Measurements from ENCODE around the gene ETV3L. TPM values are rescaled to one million over a fixed set of nuclear protein-coding genes. Genes with fewer than 3 reads are reported as not detected.

ETV3L gene
- total RNA-seq, 2 donors from 2014 or later, result 0.26 TPM; not detected in 1

- Histone ChIP-seq H3K4me1 (ENCODE audit: control insufficient read depth, insufficient read depth, low read length) (peaks cover 36% of the 10 kb centered on the region), H3K9ac (ENCODE audit: extremely low read depth, low read length, poor library complexity, severe bottlenecking) (no peak overlapping the region), H3K36me3 (ENCODE audit: control insufficient read depth, insufficient read depth, low read length) (peaks cover 51% of the 10 kb centered on the region), H3K4me3 (ENCODE audit: low read length) (peak overlapping the region; percentile 97), H3K27ac (ENCODE audit: low read depth, low read length) (no peak overlapping the region), H3K27me3 (ENCODE audit: control insufficient read depth, insufficient read depth, low read length, poor library complexity, severe bottlenecking) (no peaks in the 10 kb centered on the region), H3K9me3 (ENCODE audit: control insufficient read depth, low read length) (no peaks in the 10 kb centered on the region)
- Mint-ChIP-seq H3K27me3 (ENCODE audit: insufficient read depth) (no peaks in the 10 kb centered on the region), H3K36me3 (ENCODE audit: low read depth) (peaks cover 40% of the 10 kb centered on the region), H3K27ac (peak overlapping the region; percentile 6), H3K4me1 (peaks cover 76% of the 10 kb centered on the region), H3K4me3 (peak overlapping the region; percentile 15), H3K9me3 (no peaks in the 10 kb centered on the region)
- WGBS, 2 experiments (ENCODE audit: insufficient coverage in 1 of 2, insufficient read length in 1 of 2), result 80 to 90% methylated on average over 1 of the region's 1 CpG
- no peak for TF ChIP-seq CTCF (conservative IDR thresholded peaks at IDR 0.05)
- DNase-seq, result no peak
Observed at GRCh38 chr1:157135646-157136045, 36.0 kb upstream of the ETV3L start.

GRCh38 chr1:157135070-157135469 is 35.5 kb upstream of the ETV3L start:
- H3K4me3 ChIP-seq (ENCODE audit: low read length), result peak overlapping the region; percentile 15
- Mint-ChIP-seq H3K4me3 (no peak overlapping the region), H3K36me3 (ENCODE audit: low read depth) (peaks cover 46% of the 10 kb centered on the region), H3K9me3 (no peaks in the 10 kb centered on the region), H3K27me3 (ENCODE audit: insufficient read depth) (no peaks in the 10 kb centered on the region), H3K4me1 (peaks cover 71% of the 10 kb centered on the region), H3K27ac (peak overlapping the region; percentile 6)
- H3K36me3 ChIP-seq (ENCODE audit: control insufficient read depth, insufficient read depth, low read length), result peaks cover 56% of the 10 kb centered on the region
- no peaks in the 10 kb centered on the region for H3K27me3 ChIP-seq (ENCODE audit: control insufficient read depth, insufficient read depth, low read length, poor library complexity, severe bottlenecking)
- H3K9me3 ChIP-seq (ENCODE audit: control insufficient read depth, low read length), result no peaks in the 10 kb centered on the region
- DNase-seq, result no peak
- H3K4me1 ChIP-seq (ENCODE audit: control insufficient read depth, insufficient read depth, low read length), result peaks cover 39% of the 10 kb centered on the region
- H3K9ac ChIP-seq (ENCODE audit: extremely low read depth, low read length, poor library complexity, severe bottlenecking), result no peak overlapping the region
- TF ChIP-seq CTCF (conservative IDR thresholded peaks at IDR 0.05), result no peak
- WGBS, 2 experiments (ENCODE audit: insufficient coverage in 1 of 2, insufficient read length in 1 of 2), result 96 to 100% methylated on average over 1 to 2 of the region's 2 CpGs
- H3K27ac ChIP-seq (ENCODE audit: low read depth, low read length), result no peak overlapping the region

- DNase-seq, result no peak
- no peak for TF ChIP-seq CTCF (conservative IDR thresholded peaks at IDR 0.05)
- H3K4me3 Mint-ChIP-seq, result no peak overlapping the region
- peaks cover 62% of the 10 kb centered on the region for H3K36me3 ChIP-seq (ENCODE audit: control insufficient read depth, insufficient read depth, low read length)
- H3K27me3 Mint-ChIP-seq (ENCODE audit: insufficient read depth), result no peaks in the 10 kb centered on the region
- H3K27ac ChIP-seq (ENCODE audit: low read depth, low read length), result no peak overlapping the region
- H3K9me3 ChIP-seq (ENCODE audit: control insufficient read depth, low read length), result no peaks in the 10 kb centered on the region
- no peak overlapping the region for H3K9ac ChIP-seq (ENCODE audit: extremely low read depth, low read length, poor library complexity, severe bottlenecking)
- H3K27ac Mint-ChIP-seq, result no peak overlapping the region
- peaks cover 65% of the 10 kb centered on the region for H3K4me1 Mint-ChIP-seq
- peak overlapping the region; percentile 15 for H3K4me3 ChIP-seq (ENCODE audit: low read length)
- H3K36me3 Mint-ChIP-seq (ENCODE audit: low read depth), result peaks cover 48% of the 10 kb centered on the region
- peaks cover 35% of the 10 kb centered on the region for H3K4me1 ChIP-seq (ENCODE audit: control insufficient read depth, insufficient read depth, low read length)
- no peaks in the 10 kb centered on the region for H3K9me3 Mint-ChIP-seq
- H3K27me3 ChIP-seq (ENCODE audit: control insufficient read depth, insufficient read depth, low read length, poor library complexity, severe bottlenecking), result no peaks in the 10 kb centered on the region
- WGBS, 2 experiments (ENCODE audit: insufficient coverage in 1 of 2, insufficient read length in 1 of 2), result 90 to 98% methylated on average over 4 of the region's 4 CpGs
Observed at GRCh38 chr1:157134442-157134841, 34.8 kb upstream of the ETV3L start.
